HL-60 (cell line): ENCODE results near the gene RNF220.

ENCODE experiments used
- CTCF ChIP-seq: IDR thresholded peaks from one replicate; pipeline ENCODE4 v1.5.1; 2011; ENCODE audit warnings: low read length, control low read depth, inconsistent platforms; ENCODE audit not compliant: insufficient read depth
- REST ChIP-seq: IDR thresholded peaks from 2 replicates; pipeline ENCODE4 v1.6.1; 2012; ENCODE audit warnings: low read depth; ENCODE audit not compliant: insufficient replicate concordance

- TF ChIP-seq CTCF = no peak
- no peak for TF ChIP-seq REST
These were observed 268.1 kb downstream of the RNF220 start for GRCh38 chr1:44672961-44673674.
